ENCODE data around the gene SPATA6L.
A peak's percentile ranks its signal among the peaks of the same experiment; 100 is the strongest.

The SPATA6L gene

DNA sequence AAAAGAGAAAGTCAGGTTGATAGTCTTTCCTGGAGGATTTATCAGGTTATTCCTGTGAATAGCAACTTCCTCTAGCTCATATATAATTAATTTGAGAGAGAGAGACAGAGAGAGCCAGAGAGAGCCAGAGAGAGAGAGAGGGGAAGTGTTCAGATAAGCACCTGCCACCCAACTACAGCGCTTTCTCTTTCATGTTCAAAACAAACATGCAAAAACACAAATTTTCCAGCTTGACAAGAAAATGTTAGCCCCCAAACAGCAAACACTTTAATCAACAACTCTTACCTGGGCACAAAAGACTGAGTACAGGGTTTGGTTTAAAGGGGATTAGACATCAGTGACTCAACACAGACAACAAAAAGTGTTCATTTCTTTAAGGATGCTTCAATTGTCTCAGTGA, 65.9 kb downstream of the SPATA6L start:
- H3K27me3 ChIP-seq: no peaks in the 10 kb centered on the region
- peaks cover 0 to 7% (median 0%) of the 10 kb centered on the region in 3 donors for H3K36me3 ChIP-seq
- peaks cover 0 to 11% (median 4%) of the 10 kb centered on the region in 4 donors for H3K4me1 ChIP-seq
- intact Hi-C loops (cut with DNase I; ENCODE audit: low total_unique reads): no loop called here
- H3K9me3 ChIP-seq: no peaks in the 10 kb centered on the region
- no peak overlapping the region for H3K27ac ChIP-seq
- no peak for TF ChIP-seq CTCF (IDR thresholded peaks at IDR 0.05)
- H3K4me3 ChIP-seq: no peak overlapping the region
- DNase-seq: no peak

DNA sequence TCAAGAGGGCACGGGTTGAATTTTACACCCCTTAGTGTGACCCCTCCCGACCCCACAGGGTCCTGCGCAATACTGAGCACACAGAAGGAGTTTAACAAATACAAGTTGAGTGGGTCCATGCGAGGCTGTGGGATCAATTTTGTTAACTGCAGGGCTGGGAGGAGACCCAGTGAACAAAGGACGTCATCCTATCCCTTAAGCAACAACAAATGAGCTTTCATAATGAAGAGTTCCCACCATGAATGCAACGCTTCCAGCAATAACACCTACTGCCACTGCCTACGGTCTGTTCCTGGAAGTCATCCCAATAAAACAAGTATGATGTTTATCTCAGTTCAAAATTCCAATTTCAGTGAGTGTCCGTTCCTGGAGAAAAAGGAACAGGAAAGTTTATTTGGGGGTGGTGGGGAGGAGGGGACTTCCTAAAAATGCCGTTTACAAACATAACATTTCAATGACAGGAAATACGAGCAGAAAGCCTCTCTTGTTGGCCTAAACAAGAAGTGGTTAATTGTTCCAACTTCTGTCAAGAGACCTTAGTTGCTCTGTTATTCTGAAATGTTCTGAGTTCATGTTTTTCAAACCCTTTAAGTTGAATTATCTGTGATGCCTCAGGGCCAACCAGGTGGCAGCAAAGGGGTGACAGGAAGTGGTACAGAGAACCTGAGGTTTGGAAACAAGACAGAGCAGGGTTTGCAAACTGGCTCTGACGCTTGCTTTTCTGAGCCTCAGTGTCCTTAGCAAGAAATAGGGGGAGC, 69.9 kb downstream of the SPATA6L start:
- intact Hi-C loops (cut with DNase I; ENCODE audit: low total_unique reads): no loop called here
- Histone ChIP-seq H3K9me3 (no peaks in the 10 kb centered on the region), H3K4me3 (no peak overlapping the region), H3K4me1 (peaks cover 0 to 11% (median 4%) of the 10 kb centered on the region in 4 donors), H3K36me3 (no peaks in the 10 kb centered on the region), H3K27me3 (no peaks in the 10 kb centered on the region), H3K27ac (peak overlapping the region in 1 of 2 donors; percentile 0)
- TF ChIP-seq CTCF (IDR thresholded peaks at IDR 0.05): no peak
- no peak for DNase-seq

DNA sequence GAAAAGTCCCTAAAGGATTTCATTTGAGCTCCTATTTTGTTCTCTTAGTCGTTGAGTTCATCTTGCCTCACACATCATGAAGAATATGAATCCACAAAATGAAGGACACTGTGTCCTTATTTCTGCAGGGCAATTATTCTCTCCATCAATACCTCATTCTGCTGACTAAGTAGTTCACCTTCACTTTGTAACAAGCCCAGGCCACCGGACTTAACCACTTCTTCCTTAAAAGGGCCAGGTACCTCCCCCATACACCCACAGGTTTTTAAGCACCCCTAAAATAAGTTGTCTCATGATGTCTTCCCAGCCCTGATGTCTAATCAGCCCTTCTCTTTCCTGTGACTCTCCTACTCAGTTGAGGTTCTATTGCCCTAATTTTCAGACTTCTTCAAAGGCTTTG, 71.3 kb downstream of the SPATA6L start:
- Histone ChIP-seq H3K27me3 (no peaks in the 10 kb centered on the region), H3K9me3 (no peaks in the 10 kb centered on the region), H3K4me3 (no peak overlapping the region), H3K4me1 (peaks cover 0 to 16% (median 4%) of the 10 kb centered on the region in 4 donors), H3K36me3 (no peaks in the 10 kb centered on the region), H3K27ac (no peak overlapping the region)
- intact Hi-C loops (cut with DNase I; ENCODE audit: low total_unique reads): no loop called here
- TF ChIP-seq CTCF (IDR thresholded peaks at IDR 0.05): no peak
- no peak for DNase-seq

- TF ChIP-seq CTCF (IDR thresholded peaks at IDR 0.05): no peak
- no peaks in the 10 kb centered on the region for H3K36me3 ChIP-seq
- H3K4me3 ChIP-seq: no peak overlapping the region
- intact Hi-C loops (cut with DNase I; ENCODE audit: low total_unique reads): no loop called here
- no peak for DNase-seq
- H3K9me3 ChIP-seq: no peaks in the 10 kb centered on the region
- no peak overlapping the region for H3K27ac ChIP-seq
- no peaks in the 10 kb centered on the region for H3K27me3 ChIP-seq
- peaks cover 0 to 16% (median 4%) of the 10 kb centered on the region in 4 donors for H3K4me1 ChIP-seq
Measured at GRCh38 chr9:4594545-4594944, 71.7 kb downstream of the SPATA6L start.

- intact Hi-C loops (cut with DNase I; ENCODE audit: low total_unique reads): no loop called here
- no peak for TF ChIP-seq CTCF (IDR thresholded peaks at IDR 0.05)
- no peak overlapping the region for H3K4me3 ChIP-seq
- H3K4me1 ChIP-seq: peaks cover 0 to 16% (median 6%) of the 10 kb centered on the region in 4 donors
- no peak for DNase-seq
- no peaks in the 10 kb centered on the region for H3K27me3 ChIP-seq
- H3K36me3 ChIP-seq: no peaks in the 10 kb centered on the region
- no peaks in the 10 kb centered on the region for H3K9me3 ChIP-seq
- no peak overlapping the region for H3K27ac ChIP-seq
Measured at GRCh38 chr9:4592886-4593285, 73.4 kb downstream of the SPATA6L start.
